22Rv1 (cell line): Measurements from ENCODE around the gene NTN1.

ENCODE experiments used
- CTCF ChIP-seq: fragments of 450-650 bp; IDR thresholded peaks from 2 replicates; pipeline ENCODE4 v1.5.1; 2017; ENCODE audit warnings: mild to moderate bottlenecking
- ZFX ChIP-seq: fragments of 450-650 bp; IDR thresholded peaks from 2 replicates; pipeline ENCODE4 v1.6.1; 2017; ENCODE audit warnings: antibody characterized with exemption, borderline replicate concordance

- TF ChIP-seq CTCF: no peak
- no peak for TF ChIP-seq ZFX
These were observed 221.2 kb downstream of the NTN1 start for GRCh38 chr17:9242497-9242881.
